ENCODE results near the gene PLA2G4F.
"Not testable (repeated sequence)": the region's sequence is repeated elsewhere in the genome, so short reads cannot be mapped to it uniquely, and the experiment has no call there.

The PLA2G4F gene

GRCh38 chr15:42100021-42100800 is 56.2 kb downstream of the PLA2G4F start:
- TF ChIP-seq GATA1 (IDR thresholded peaks at IDR 0.05; ENCODE audit: low read depth, low read length) (no peak), POLR2A (IDR thresholded peaks at IDR 0.05; ENCODE audit: low read length) (no peak)
- DNase-seq = no peak

GRCh38 chr15:42097018-42097417 is 59.4 kb downstream of the PLA2G4F start:
- no peak for DNase-seq

GRCh38 chr15:42094512-42094963 is 61.9 kb downstream of the PLA2G4F start, which contains the start of gene PLA2G4D:
PLA2G4D (minus strand) TSS chr15:42094562; CDS start chr15:42094459, 103 bp downstream.
- TF ChIP-seq GATA1 (IDR thresholded peaks at IDR 0.05; ENCODE audit: low read depth, low read length) (no peak), POLR2A (IDR thresholded peaks at IDR 0.05; ENCODE audit: low read length) (no peak)
- DNase-seq = no peak

More at GRCh38 chr15:42097018-42097417, 59.4 kb downstream of the PLA2G4F start:
- TF ChIP-seq POLR2A (IDR thresholded peaks at IDR 0.05; ENCODE audit: low read length) (no peak), GATA1 (IDR thresholded peaks at IDR 0.05; ENCODE audit: low read depth, low read length) (no peak)

- DNase-seq = no peak
- TF ChIP-seq POLR2A (IDR thresholded peaks at IDR 0.05; ENCODE audit: low read length) = no peak
- no peak for TF ChIP-seq GATA1 (IDR thresholded peaks at IDR 0.05; ENCODE audit: low read depth, low read length)
Observed at GRCh38 chr15:42093966-42094365, 62.5 kb downstream of the PLA2G4F start.

GRCh38 chr15:42092398-42093318 is 63.8 kb downstream of the PLA2G4F start:
- DNase-seq = no peak
- no peak for TF ChIP-seq POLR2A (IDR thresholded peaks at IDR 0.05; ENCODE audit: low read length)
- no peak for TF ChIP-seq GATA1 (IDR thresholded peaks at IDR 0.05; ENCODE audit: low read depth, low read length)

- DNase-seq = not testable (repeated sequence)
Observed at GRCh38 chr15:42091753-42092397, 64.6 kb downstream of the PLA2G4F start.

- no peak for DNase-seq
- TF ChIP-seq POLR2A (IDR thresholded peaks at IDR 0.05; ENCODE audit: low read length) = no peak
Observed at GRCh38 chr15:42090781-42091180, 65.7 kb downstream of the PLA2G4F start.

GRCh38 chr15:42090370-42090769 is 66.1 kb downstream of the PLA2G4F start:
- TF ChIP-seq POLR2A (IDR thresholded peaks at IDR 0.05; ENCODE audit: low read length) = no peak
- TF ChIP-seq GATA1 (IDR thresholded peaks at IDR 0.05; ENCODE audit: low read depth, low read length) = no peak
- no peak for DNase-seq

- TF ChIP-seq GATA1 (IDR thresholded peaks at IDR 0.05; ENCODE audit: low read depth, low read length) = no peak
- TF ChIP-seq POLR2A (IDR thresholded peaks at IDR 0.05; ENCODE audit: low read length) = no peak
- no peak for DNase-seq
Observed at GRCh38 chr15:42089942-42090341, 66.5 kb downstream of the PLA2G4F start.
